ENCODE results near the gene TACR1.
A peak's percentile ranks its signal among the peaks of the same experiment; 100 is the strongest.
"Not testable (repeated sequence)": the region's sequence is repeated elsewhere in the genome, so short reads cannot be mapped to it uniquely, and the experiment has no call there.

The TACR1 gene, protein sequence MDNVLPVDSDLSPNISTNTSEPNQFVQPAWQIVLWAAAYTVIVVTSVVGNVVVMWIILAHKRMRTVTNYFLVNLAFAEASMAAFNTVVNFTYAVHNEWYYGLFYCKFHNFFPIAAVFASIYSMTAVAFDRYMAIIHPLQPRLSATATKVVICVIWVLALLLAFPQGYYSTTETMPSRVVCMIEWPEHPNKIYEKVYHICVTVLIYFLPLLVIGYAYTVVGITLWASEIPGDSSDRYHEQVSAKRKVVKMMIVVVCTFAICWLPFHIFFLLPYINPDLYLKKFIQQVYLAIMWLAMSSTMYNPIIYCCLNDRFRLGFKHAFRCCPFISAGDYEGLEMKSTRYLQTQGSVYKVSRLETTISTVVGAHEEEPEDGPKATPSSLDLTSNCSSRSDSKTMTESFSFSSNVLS

DNA sequence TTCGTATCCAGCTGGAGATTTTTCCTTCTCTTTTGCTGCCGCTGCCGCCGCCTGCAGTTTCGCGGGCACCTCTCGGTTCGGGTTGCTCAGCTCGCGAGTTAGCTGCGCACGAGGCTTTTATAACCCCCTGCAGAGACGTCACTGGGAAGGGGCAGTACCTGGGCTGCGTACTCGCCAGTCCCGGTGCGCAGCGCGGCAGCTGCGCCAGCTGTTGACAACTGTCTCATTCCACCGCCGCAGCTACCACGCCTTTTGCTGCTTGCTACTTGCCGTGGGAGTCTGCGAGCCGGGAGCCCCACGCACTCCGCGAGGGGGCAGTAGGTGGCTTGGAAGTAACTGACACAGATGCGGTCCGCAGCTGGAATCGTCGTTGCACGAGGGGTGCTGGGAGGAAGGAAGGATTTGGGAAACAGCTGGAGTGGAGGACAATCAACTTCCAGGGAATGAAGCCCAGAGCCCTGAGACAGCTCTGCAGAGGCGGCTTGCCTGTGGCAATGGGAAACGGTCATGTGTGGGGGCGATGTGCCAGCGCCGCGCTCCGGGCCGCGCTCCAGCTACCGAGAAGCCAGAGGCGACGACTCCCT, at the start of gene TACR1:
TSS of gene TACR1 (minus strand) at position 93 of the 584 bp plus-strand sequence. CDS start 586 bp downstream, outside the sequence.
- DNase-seq: peak in 52 of 56 donors; percentile 16 to 80 (median 45)

DNA sequence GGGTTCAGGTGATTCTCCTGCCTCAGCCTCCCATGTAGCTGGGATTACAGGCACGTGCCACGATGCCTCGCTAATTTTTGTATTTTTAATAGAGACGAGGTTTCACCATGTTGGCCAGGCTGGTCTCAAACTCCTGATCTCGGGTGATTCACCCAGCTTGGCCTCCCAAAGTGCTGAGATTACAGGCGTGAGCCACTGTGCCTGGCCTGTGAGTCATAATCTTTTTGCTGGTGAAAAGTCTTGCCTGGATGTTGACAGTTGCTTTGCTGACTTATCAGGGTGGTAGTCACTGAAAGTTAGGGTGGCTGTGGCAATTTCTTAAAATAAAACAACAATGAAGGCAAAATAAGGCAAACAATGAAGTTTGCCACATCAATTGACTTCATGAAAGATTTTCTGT, 49.3 kb upstream of the TACR1 start:
- not testable (repeated sequence) for DNase-seq

DNA sequence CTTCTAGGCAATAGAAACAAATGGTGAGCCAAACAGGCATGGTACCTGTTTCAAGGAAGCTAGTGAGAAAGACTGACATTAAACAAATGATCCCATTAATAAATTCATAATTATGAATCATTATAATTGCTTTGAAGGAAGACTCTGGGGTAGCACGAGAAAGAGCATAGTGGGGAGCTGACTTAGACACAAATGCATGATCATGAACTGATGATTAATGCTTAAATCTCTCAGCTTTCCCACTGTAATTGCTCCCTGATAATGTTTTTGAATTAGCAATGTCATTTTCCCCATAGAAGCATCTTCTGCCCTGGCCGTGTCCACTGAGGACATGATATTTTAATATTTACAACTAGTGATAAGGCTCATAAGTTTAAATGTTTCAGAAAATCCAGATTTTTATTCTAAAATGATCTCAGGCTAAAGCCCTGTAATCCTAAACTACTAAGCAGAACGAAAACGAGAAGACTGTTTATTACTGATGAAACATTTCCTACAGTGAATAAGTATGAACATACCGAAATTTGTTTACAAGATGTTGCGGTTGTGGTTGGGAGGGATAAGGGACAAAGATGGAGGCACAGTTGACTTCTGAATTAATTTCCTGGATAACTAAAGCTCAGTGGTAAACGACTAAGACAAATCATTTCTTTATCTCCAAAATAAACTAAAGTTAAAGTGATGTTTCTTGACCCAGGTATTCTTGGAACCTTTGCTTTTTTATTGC, 47.3 kb upstream of the TACR1 start:
- no peak for DNase-seq

DNA sequence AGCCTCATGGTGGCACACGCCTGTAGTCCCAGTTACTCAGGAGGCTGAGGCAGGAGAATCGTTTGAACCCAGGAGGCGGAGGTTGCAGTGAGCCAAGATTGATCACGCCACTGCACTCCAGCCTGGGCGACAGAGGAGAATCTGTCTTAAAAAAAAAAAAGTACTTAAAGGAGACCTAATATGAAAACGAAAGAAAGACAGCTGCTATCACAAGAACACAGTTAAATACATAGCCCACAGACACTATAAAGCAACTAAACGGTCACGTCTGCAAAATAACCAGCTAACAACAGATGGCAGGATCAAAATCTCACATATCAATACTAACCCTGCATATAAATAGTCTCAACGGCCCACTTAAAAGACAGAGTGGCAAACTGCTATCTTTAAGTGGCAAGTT, 43.9 kb upstream of the TACR1 start:
- no peak for DNase-seq

DNA sequence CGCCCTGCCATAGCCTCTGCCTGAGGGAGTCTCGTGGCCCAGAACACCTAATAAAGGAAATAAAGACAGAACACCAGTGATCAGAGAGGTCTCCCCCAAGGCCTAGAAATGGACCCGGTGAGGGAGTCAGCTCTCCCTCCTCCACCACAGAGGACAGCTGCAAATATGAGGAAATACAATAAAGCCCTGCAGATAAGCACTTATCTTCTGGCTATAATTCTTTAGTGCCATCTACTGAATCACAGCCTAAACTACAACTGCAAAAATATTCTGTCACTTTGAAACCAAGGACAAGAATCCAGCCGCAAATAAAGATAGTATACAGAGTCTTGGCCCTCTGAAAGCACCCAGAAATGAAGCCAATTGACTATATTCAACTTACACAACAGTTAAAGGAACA, 42.4 kb upstream of the TACR1 start:
- no peak for DNase-seq

DNA sequence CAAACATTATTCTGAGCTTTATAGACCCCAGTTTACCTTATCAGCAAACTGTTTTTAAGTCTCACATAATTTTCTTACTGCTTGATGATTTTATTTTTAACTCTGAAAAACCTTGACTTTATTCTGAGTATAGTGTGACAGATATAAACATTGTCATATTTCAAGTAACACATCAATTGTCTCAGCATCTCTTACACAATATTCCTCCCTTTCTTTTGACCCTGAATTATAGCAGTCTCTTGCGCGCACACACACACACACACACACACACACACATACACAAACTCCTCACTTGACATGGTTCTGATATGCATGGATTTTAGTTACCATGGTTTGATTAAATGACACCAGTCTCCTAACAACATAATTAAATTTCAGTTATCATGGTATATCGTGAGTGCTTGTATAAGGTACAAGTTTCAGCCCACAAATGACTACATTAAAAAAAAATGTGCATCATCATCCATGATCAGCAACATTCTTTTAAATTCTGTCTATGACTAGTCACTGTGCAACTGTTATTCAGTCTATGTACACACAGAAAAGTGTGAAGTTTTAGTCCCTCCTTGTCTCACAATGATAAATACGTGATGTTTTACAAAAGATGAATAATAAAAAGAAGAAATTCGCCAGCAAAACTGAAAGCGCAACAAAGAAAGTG, 39.5 kb upstream of the TACR1 start:
- no peak for DNase-seq

DNA sequence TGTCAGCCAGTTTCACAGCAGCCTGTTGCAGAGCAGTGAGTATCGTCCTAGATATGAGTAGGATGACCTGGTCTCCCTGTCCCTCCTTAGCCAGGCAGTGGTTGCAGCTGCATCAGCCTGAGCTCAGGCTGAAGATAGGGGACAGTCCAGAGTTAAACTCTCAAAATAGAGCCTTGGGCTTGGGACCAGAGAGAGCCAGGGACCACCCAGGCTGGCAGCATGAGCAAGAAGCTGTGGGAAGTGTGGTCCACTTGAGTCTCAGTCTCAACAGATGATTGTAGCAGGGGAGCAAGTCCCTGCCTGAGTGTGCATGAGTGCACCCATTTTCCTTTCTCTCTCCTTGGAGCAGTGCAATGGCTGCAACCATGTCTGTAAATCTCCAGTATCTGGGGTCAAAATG, 38.0 kb upstream of the TACR1 start:
- DNase-seq: no peak

DNA sequence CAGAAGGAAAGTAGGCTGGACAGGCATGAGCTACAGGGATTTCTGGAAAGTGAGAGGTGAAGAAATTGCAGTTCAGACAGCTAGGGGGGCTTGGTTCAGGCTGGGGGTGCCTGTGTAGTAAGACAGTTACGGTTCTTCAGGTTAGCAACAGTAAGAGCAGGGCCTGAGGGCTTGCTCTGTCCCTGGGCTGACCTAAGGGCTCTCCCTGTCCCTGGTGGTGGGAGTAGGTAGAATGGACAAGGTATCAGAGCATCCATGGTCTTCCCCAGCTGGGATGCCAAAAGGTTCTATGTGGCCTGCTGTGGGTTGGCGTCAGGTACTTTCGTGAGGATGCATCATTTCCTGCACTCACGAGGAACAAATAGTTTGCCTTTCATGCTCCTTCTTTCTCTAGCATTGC, 34.6 kb upstream of the TACR1 start:
- DNase-seq: no peak

DNA sequence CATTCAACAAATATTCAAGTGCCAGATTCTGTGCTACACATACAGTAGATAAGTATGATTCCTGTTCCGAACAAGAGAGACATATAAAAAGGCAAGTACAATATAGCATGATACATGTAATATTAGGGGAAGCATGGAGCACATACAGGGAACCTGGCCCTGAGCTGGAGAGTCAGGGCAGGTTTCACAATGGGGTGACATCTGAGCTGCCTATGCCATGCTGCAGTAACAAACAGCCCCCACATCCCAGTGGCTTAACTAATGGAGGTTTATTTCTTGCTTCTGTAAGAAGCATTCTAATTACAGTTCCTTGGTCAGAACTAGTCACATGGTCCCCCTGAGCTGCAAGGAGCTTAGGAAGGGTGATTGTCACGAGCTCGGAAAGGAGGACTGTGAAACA, 27.3 kb upstream of the TACR1 start:
- no peak for DNase-seq

DNA sequence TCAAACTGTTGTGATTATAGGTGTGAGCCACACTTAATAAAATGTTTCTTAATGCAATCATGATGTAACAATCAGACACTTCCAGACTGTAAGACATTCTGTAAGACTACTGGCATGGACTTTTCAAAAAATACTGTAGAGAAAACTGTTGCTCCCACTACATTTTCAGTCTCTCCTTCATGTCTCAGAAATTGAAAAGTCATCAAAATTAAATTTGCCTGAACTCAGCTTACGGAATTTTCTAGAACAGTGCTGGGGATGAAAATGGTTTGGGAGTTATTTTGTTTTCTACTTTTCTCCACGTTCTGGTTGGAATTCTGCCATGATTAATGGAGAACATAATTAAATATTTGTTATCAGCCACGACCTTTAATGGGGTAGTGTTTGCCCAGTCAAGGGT, 26.8 kb upstream of the TACR1 start:
- no peak for DNase-seq

DNA sequence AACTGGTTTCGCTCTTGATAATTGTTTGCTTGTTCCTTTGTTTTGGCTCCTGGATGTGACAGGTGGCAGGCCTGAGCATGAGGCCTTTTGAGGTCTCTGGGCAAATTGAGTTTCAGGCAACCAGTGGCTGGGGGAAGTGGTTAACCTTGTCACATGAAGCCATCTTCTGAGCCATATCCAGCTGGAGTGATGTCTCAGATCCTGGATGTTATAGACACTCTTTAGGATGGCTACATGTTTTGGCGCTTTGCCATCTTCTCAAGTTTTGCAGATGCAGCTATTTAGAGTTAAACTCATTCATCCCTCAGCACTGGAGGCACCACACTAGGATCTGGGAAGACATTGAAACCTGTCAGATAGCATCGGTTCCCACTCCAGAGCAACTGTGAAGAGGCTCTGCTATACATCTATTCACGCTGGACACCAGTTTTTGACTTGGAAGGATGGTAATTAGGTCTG, 25.3 kb upstream of the TACR1 start:
- DNase-seq: no peak

DNA sequence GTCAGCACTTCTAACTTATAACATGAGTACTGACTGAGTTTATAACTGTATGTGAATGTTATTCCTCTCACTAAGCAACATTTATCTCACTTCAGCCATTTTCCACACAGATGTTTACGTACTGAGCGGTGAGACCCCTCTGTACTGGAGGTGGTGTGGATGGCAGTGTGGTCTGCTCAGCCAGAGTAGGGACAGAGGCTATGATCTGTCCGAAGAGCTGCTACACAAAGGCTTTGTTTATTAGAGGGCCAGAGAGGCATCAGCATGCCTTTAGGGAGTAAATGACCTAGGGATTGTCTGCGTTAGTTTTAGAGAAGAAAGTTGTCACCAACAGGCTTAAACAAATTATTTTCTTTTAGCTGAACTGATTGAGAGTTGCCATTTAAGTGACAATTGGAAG, 23.2 kb upstream of the TACR1 start:
- DNase-seq: no peak

DNA sequence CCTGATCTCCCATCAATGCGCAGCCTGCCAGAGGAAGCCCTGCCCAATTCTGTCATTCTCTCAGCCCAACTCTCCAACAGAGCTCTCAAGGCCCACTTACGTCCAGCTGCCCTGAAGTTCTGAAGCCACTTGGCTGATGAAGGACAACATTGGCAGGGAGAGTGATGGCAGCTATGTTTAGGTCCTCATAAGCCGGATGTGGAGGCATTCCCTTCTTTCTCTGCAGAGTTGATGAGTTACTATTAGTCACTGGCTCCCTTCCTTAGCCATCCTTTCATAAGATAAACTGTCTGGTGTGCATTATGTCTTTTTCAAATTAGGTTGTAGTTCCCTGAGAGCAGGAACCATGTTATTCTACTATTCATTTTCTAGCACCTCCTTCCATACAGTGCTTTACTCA, 22.5 kb upstream of the TACR1 start:
- no peak for DNase-seq

DNA sequence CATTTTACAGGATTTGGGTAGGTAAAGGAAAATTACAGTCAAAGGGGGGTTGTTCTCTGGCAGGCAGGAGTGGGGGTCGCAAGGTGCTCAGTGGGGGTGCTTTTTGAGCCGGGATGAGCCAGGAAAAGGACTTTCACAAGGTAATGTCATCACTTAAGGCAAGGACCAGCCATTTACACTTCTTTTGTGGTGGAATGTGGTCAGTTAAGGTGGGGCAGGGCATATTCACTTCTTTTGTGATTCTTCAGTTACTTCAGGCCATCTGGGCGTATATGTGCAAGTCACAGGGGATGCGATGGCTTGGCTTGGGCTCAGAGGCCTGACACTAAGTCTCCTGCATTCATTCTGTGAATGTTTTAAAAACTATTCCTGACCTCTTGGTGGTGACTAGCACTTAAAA, 19.9 kb upstream of the TACR1 start:
- not testable (repeated sequence) for DNase-seq

DNA sequence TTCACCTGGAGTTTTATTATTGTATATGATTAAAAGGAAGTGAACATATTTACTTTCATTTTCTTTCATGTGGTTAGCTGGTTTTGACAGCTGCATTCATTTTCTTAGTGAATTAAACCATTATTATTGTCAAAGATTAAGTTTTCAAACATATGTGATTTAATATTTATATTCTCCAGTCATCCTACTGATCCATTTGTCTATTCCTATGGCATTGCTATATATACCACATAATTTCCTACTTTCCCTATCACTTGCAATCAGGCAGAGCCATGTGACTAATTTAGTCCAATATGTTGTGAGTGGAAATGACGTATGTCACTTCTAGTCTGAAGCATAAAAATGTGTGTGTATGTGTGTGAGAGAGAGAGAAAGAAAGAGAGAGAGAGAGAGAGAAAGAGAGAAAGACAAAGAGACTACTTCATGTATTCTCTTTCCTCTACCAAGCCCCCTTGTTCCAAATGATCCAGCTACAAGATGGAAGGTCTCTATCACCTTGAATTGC, 12.0 kb upstream of the TACR1 start:
- no peak for DNase-seq

DNA sequence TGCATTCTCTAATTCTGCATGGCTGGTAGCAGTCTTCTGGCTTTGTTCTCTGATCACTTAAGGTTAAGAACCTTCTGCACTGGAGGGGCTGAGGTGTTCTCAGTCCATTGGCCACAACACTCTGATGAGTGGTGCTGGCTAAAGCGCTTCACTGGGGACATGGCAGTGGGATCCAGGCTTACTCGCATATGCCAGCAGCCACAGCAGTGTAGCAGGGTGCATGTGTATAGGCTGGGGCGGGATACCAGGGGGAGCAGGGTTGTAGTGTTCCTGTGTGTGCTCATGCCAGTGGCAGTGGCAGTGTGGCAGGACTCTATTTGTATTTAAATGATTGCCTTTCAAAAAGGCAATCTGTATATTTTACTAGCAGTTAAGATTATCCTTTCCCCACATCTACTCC, 11.1 kb upstream of the TACR1 start:
- DNase-seq: no peak

DNA sequence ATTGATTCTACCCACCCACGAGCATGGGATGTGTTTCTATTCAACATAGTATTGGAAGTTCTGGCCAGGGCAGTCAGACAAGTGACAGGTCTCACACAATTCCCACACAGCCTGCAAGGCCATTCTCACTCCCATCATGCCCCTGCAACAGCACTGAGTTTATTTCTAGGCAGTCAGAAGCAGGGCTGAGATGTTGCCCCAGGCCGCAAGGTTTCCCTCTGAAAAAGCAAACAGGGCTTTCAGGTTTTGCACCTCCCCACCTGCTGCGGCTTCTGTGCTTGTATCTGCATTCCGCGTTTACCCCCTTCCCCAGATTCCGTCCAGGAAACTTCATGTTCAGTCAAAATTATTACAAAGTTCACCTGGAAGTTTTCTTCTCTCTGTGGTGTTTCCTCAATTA, 9.4 kb upstream of the TACR1 start:
- DNase-seq: no peak

DNA sequence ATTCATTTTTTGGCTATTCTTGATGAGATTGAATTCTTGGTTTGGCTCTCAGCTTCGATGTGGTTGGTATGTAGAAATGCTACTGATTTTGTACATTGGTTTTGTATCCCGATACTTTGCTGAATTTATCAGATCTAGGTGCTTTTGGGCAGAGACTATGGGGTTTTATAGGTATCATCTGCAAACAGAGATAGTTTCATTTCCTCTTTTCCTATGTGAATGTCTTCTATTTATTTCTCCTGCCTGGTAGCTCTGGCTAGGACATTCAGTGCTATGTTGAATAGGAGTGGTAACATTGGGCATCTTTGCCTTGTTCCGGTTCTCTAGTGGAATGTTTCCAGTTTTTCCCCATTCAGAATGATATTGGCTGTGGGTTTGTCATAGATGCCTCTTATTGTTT, 5.5 kb upstream of the TACR1 start:
- DNase-seq: no peak

DNA sequence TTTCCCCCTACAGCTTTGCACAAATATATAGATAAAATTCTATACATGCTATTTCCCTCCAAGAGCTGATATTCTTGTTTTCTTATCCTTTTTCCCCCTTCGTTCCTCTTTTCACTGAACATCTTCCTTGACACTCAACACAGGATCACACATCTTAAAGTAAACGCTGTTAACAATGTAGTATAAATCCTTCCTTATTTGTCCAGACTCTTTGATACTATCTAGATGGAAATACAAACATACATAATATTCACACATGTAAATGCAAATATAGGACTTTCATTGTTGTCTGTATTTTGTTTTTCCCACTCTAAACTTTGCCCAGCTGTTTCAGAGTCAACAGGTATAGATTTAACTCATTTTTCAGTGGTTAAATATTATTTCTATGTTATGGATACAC, 3.0 kb upstream of the TACR1 start:
- DNase-seq: no peak

DNA sequence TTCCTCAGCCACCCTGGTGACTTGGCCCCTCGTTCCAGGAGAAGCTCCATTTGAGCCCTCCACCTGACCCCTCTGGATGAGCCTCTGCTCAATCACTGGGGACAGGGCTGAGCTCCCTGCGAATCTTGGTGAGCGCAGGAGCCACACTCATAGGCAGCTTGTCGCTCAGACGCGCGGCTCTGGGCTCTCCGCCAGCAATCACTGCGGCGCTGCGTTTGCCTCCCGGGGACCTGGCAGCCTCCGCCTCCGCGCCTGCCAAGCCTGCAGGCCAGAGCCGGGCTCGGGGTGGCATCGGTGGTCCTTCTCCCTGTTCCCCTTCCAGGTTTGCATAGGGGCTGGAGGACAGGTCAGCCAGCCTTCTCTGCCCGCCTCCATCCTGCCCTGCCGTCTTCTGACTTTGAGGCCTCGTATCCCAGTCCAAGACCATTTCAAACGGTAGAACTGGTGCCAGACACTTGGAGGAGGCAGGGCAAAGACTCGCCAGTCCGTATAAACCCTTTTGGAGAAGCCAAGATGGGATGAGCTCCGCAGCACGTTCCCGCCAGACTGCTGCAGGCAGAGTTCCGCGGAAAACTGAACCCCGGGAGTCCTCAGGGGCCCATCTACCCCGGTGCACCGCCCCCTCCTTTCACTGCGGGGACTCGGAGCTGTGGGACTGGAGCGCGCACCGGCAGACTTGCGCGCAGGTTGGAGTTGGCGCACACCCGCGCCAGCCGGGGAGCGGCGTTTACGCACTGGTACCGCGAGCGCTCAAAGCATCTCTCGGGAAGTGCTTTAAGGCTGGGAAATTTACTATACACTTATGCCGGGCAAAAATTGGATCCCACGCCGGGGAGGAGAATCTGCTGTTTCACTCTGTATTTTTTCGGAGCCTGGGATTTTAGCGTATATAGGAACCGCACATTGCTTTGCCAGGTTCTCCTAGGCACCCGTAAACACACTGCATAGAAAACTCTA, 1.1 kb upstream of the TACR1 start:
- peak in 52 of 56 donors; percentile 7 to 74 (median 41) for DNase-seq
